K562 (cell line): ENCODE measurements around the gene PKLR.

Source experiments
- KDM5B ChIP-seq: fragments of 200-600 bp; sonication (generic); IDR thresholded peaks from 2 replicates; pipeline ENCODE4 v1.6.1; 2012; ENCODE audit warnings: low read depth, mild to moderate bottlenecking, moderate library complexity, low read length, control low read depth, inconsistent platforms; ENCODE audit not compliant: insufficient replicate concordance
- SIN3A ChIP-seq, 2 experiments: fragments of 150-350 bp in 1 of 2; IDR thresholded peaks; 2 replicates each; pipeline ENCODE4 v1.6.1; 2011 to 2016; ENCODE audit warnings: borderline replicate concordance in 2 of 2, low read depth in 2 of 2, low read length in 2 of 2, mild to moderate bottlenecking in 2 of 2, moderate library complexity in 2 of 2; ENCODE audit not compliant: control insufficient read depth in 1 of 2
- SMARCC2 ChIP-seq: fragments of 450-650 bp; IDR thresholded peaks from 2 replicates; pipeline ENCODE4 v1.6.1; 2017; ENCODE audit warnings: antibody characterized with exemption, moderate library complexity, mild to moderate bottlenecking, low read depth
- SNRNP70 ChIP-seq: fragments of 200-400 bp; formaldehyde crosslinking; optimal IDR thresholded peaks from 2 replicates; pipeline ENCODE3; 2017; ENCODE audit warnings: low read depth, low read length
- TF ChIP-seq, protein P1 (sequence below): fragments of 250-450 bp; sonication (Bioruptor Pico); IDR thresholded peaks from 2 replicates; pipeline ENCODE4 v1.5.0; 2021; ENCODE audit warnings: mild to moderate bottlenecking, borderline replicate concordance

DNA sequence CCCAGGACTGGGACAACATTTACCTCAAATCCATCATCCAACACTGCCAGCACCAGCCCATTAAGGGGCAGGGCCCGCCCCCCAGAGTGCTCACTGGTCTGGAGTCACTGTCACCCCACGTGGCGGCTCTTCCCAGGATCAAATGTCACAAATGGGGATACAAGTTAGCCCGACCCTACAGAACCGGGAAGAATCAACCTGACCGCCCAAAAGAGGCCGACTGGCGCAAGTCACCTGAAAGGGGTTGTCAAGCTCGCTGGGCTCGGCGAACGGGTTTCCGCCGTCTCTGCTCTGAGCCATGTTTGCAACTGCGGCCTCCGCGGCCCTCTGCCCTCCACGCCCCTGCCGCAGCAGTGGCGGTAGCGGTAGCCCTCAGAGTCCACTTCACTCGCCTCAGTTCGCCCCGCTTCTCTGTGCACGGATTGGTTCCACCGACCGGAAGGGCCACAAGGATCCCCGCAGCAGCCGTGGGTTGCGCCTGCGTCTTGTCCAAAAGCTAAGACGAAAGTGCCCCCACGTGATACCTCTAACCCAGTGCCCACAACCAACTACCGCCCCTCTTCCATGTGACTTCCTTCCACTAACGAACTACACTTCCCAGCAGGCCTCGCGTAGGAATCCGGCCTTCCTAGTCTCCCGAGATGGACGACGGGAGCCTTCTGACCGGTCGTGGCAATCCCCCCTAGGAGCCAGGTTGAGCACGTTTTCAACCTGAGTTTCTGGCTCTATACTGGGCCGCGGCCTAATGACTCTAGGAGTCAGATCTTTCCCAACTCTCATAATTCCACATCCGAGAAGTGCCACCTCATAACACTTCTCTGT, 39.2 kb downstream of the PKLR start, which contains the start of gene SCAMP3:
- peak; percentile 90 for TF ChIP-seq KDM5B
- TF ChIP-seq SNRNP70: no peak
- TF ChIP-seq SMARCC2: no peak
- TF ChIP-seq SIN3A (IDR thresholded peaks at IDR 0.05; ENCODE audit: borderline replicate concordance in 2 of 2, control insufficient read depth in 1 of 2, low read depth in 2 of 2, low read length in 2 of 2): peak; percentile 81 to 93; a peak in 3 of 4 replicates
- TF ChIP-seq, protein P1, sequence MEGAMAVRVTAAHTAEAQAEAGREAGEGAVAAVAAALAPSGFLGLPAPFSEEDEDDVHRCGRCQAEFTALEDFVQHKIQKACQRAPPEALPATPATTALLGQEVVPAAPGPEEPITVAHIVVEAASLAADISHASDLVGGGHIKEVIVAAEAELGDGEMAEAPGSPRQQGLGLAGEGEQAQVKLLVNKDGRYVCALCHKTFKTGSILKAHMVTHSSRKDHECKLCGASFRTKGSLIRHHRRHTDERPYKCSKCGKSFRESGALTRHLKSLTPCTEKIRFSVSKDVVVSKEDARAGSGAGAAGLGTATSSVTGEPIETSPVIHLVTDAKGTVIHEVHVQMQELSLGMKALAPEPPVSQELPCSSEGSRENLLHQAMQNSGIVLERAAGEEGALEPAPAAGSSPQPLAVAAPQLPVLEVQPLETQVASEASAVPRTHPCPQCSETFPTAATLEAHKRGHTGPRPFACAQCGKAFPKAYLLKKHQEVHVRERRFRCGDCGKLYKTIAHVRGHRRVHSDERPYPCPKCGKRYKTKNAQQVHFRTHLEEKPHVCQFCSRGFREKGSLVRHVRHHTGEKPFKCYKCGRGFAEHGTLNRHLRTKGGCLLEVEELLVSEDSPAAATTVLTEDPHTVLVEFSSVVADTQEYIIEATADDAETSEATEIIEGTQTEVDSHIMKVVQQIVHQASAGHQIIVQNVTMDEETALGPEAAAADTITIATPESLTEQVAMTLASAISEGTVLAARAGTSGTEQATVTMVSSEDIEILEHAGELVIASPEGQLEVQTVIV (CRISPR knock-in tag): no peak
